ENCODE measurements around the gene ARHGEF39.

DNA sequence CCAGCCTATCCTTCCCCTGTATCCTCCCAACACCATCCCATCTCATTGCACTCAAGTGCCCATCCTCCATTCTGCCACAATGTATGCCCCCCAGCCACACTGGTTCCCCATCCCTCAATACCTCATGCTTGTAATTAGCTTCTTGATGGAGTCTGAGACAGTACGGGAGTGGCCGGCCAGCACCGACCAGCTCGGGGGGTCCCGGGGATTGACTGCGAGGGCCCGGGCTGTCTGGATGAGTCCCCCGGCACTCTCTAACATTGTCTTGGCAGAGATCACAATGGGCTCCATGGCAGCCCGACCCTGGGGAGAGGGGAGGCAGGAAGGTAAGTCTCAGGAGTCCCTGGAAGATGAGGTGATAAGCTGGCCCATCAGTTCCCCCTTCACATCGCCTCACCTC lies 42.0 kb upstream of the ARHGEF39 start:
- TF ChIP-seq POLR2A (IDR thresholded peaks at IDR 0.05; ENCODE audit: low read depth, low read length) = no peak
- no peak for TF ChIP-seq POLR2AphosphoS5 (IDR thresholded peaks at IDR 0.05; ENCODE audit: low read depth, low read length)
